Lung (tissue), 12 donors: ENCODE results near the gene KHDC3L. TPM values are rescaled to one million over a fixed set of nuclear protein-coding genes. Genes with fewer than 3 reads are reported as not detected.

Experiments
- ATAC-seq: fragments of 200-7000 bp; cut with Tn5 transposase; one replicate; pipeline ENCODE4 v1.9.1; 2020; ENCODE audit warnings: moderate number of reproducible peaks; ENCODE audit not compliant: insufficient read depth, low FRiP score
- DNase-seq, 3 donors: peaks; one replicate each; pipeline ENCODE4 v3.0.0-alpha.2; 2013 to 2017
- H3K27ac ChIP-seq, 2 donors: one replicate each; pipeline ENCODE4 v1.5.1; 2013; ENCODE audit warnings: mild to moderate bottlenecking in 2 of 2, moderate library complexity in 2 of 2, control low read depth in 1 of 2, inconsistent platforms in 1 of 2, low read depth in 1 of 2, low read length in 1 of 2
- H3K27me3 ChIP-seq, 3 donors: one replicate each; pipeline ENCODE4 v1.5.1; 2013; ENCODE audit warnings: low read length in 2 of 3; ENCODE audit not compliant: control insufficient read depth in 3 of 3, insufficient read depth in 3 of 3
- H3K36me3 ChIP-seq, 4 donors: one replicate each; pipeline ENCODE4 v1.5.1; 2013; ENCODE audit warnings: low read length in 4 of 4, mild to moderate bottlenecking in 1 of 4, moderate library complexity in 1 of 4; ENCODE audit not compliant: control insufficient read depth in 4 of 4, insufficient read depth in 4 of 4
- H3K4me1 ChIP-seq, 5 donors: one replicate each; pipeline ENCODE4 v1.5.1; 2013; ENCODE audit warnings: low read length in 5 of 5, mild to moderate bottlenecking in 2 of 5, moderate library complexity in 1 of 5; ENCODE audit not compliant: control insufficient read depth in 5 of 5, insufficient read depth in 5 of 5
- H3K4me3 ChIP-seq: one replicate; pipeline ENCODE4 v1.5.1; 2013; ENCODE audit warnings: mild to moderate bottlenecking, control low read depth, moderate library complexity
- H3K9ac ChIP-seq, 2 donors: one replicate each; pipeline ENCODE4 v1.5.1; 2013; ENCODE audit warnings: low read length in 2 of 2, control low read depth in 1 of 2; ENCODE audit not compliant: insufficient read depth in 1 of 2
- H3K9me3 ChIP-seq, 4 donors: one replicate each; pipeline ENCODE4 v1.5.1; 2013; ENCODE audit warnings: low read length in 3 of 4, mild to moderate bottlenecking in 1 of 4, moderate library complexity in 1 of 4; ENCODE audit not compliant: control insufficient read depth in 4 of 4, insufficient read depth in 3 of 4
- CTCF ChIP-seq: IDR thresholded peaks from 2 replicates; pipeline ENCODE4 v1.5.1; 2012; ENCODE audit warnings: mild to moderate bottlenecking; ENCODE audit errors: control extremely low read depth, extremely low read depth
- WGBS, 2 donors: extraction: QIAGEN DNeasy Blood & Tissue Kit; methylation state at CpG; one replicate each; pipeline ENCODE4 v1.1.7; 2013; 5-methylcytosine and 5-hydroxymethylcytosine counted together
- polyA plus RNA-seq, 2 donors: library from polyadenylated mRNA; stranded (reverse); fragments of 200-250 nt; gene quantifications; one replicate each; pipeline ENCODE4 v1.2.1, GENCODE V29; 2013
- total RNA-seq, 2 donors: library from RNA; depleted of rRNA in 1 of 2; stranded (reverse); fragments of >200 nt in 1 of 2; gene quantifications; one replicate each; pipeline ENCODE4 v1.2.1, GENCODE V29; 2014 to 2021
- donor health status: control.
- donor health status: control.
- donor health status: Bipolar disorder and iron deficiency.
- donor health status: healthy.
- donor health status: DM: yes; HTN: yes; CAD: no.

The KHDC3L gene
- total and polyA plus RNA-seq, 4 donors, result not detected

GRCh38 chr6:73395875-73396274, 33.4 kb downstream of the KHDC3L start:
- no peak overlapping the region for H3K27ac ChIP-seq
- ATAC-seq (no peak), DNase-seq (no peak)
- H3K9me3 ChIP-seq, result no peaks in the 10 kb centered on the region
- no peak overlapping the region for H3K4me3 ChIP-seq
- H3K4me1 ChIP-seq, result no peaks in the 10 kb centered on the region
- no peaks in the 10 kb centered on the region for H3K27me3 ChIP-seq
- TF ChIP-seq CTCF, result no peak
- WGBS, 2 donors, result 97 to 98% methylated on average over 10 of the region's 10 CpGs
- no peaks in the 10 kb centered on the region for H3K36me3 ChIP-seq
- H3K9ac ChIP-seq, result no peak overlapping the region

- no peak for TF ChIP-seq CTCF
- H3K27me3 ChIP-seq, result no peaks in the 10 kb centered on the region
- no peaks in the 10 kb centered on the region for H3K9me3 ChIP-seq
- ATAC-seq (no peak), DNase-seq (no peak)
- H3K9ac ChIP-seq, result no peak overlapping the region
- H3K27ac ChIP-seq, result no peak overlapping the region
- no peaks in the 10 kb centered on the region for H3K36me3 ChIP-seq
- no peaks in the 10 kb centered on the region for H3K4me1 ChIP-seq
- H3K4me3 ChIP-seq, result no peak overlapping the region
Measured at GRCh38 chr6:73400656-73401055, 38.2 kb downstream of the KHDC3L start.

GRCh38 chr6:73409395-73409794, 46.9 kb downstream of the KHDC3L start:
- DNase-seq (no peak), ATAC-seq (no peak)
- no peak overlapping the region for H3K9ac ChIP-seq
- no peaks in the 10 kb centered on the region for H3K4me1 ChIP-seq
- H3K4me3 ChIP-seq, result no peak overlapping the region
- 77 to 80% methylated on average over 1 of the region's 1 CpG for WGBS, 2 donors
- no peaks in the 10 kb centered on the region for H3K27me3 ChIP-seq
- no peaks in the 10 kb centered on the region for H3K9me3 ChIP-seq
- H3K36me3 ChIP-seq, result no peaks in the 10 kb centered on the region
- no peak overlapping the region for H3K27ac ChIP-seq
- TF ChIP-seq CTCF, result no peak

GRCh38 chr6:73413102-73413501, 50.6 kb downstream of the KHDC3L start:
- Histone ChIP-seq H3K36me3 (peaks cover 0 to under 1% (median 0%) of the 10 kb centered on the region in 4 donors), H3K27me3 (no peaks in the 10 kb centered on the region), H3K9me3 (no peaks in the 10 kb centered on the region), H3K27ac (no peak overlapping the region), H3K9ac (no peak overlapping the region), H3K4me1 (no peaks in the 10 kb centered on the region), H3K4me3 (no peak overlapping the region)
- no peak for TF ChIP-seq CTCF
- DNase-seq (no peak), ATAC-seq (no peak)
- WGBS, 2 donors, result 98% methylated on average over 3 of the region's 3 CpGs
